H1 (cell line): ENCODE measurements around the gene GAB2. TPM values are rescaled to one million over a fixed set of nuclear protein-coding genes. Genes with fewer than 3 reads are reported as not detected.

Source experiments
- CTCF ChIA-PET: fragments of 300-600 bp; sonication (Branson Sonifier 250); formaldehyde crosslinking; loops from one replicate; lab custom pipeline; 2021; ENCODE audit not compliant: partially characterized antibody; lab: Charles Lee
- POLR2A ChIA-PET: fragments of 300-600 bp; sonication (Branson Sonifier 250); formaldehyde crosslinking; loops from one replicate; lab custom pipeline; 2021; ENCODE audit warnings: inconsistent platforms; ENCODE audit not compliant: partially characterized antibody; lab: Charles Lee
- DNase-seq, 2 experiments: peaks; one replicate each; pipeline versions ENCODE4 v3.0.0 to v3.0.0-alpha.2; 2010 to 2022; ENCODE audit warnings: low spot score in 2 of 2, low read depth in 1 of 2, mixed read lengths in 1 of 2
- FAIRE-seq: peaks from 2 replicates; lab custom pipeline; 2011; peaks lifted over from hg19 to GRCh38; lab: Jason Lieb, UNC
- H2AFZ ChIP-seq: 2 replicates; pipeline ENCODE4 v1.8.1; 2012; ENCODE audit warnings: low read length, inconsistent platforms
- H2AK5ac ChIP-seq: 2 replicates; pipeline ENCODE4 v1.6.1; 2013; ENCODE audit warnings: low read depth, low read length
- H2BK120ac ChIP-seq: replicated peaks from 2 replicates; pipeline ENCODE3; 2013; ENCODE audit warnings: low read depth, low read length, inconsistent platforms
- H2BK12ac ChIP-seq: 2 replicates; pipeline ENCODE4 v1.6.1; 2013; ENCODE audit warnings: low read depth, low read length
- H2BK15ac ChIP-seq: 2 replicates; pipeline ENCODE4 v1.6.1; 2013; ENCODE audit warnings: low read length
- H2BK20ac ChIP-seq: 2 replicates; pipeline ENCODE4 v1.6.1; 2013; ENCODE audit warnings: low read length
- H2BK5ac ChIP-seq: 2 replicates; pipeline ENCODE4 v1.6.1; 2013; ENCODE audit warnings: low read depth, low read length
- H3K14ac ChIP-seq: 2 replicates; pipeline ENCODE4 v1.6.1; 2013; ENCODE audit warnings: inconsistent platforms; ENCODE audit not compliant: insufficient read length
- H3K18ac ChIP-seq: 2 replicates; pipeline ENCODE4 v1.6.1; 2013; ENCODE audit warnings: low read length; ENCODE audit errors: extremely low read depth
- H3K23ac ChIP-seq: 2 replicates; pipeline ENCODE4 v1.6.1; 2013; ENCODE audit warnings: inconsistent platforms; ENCODE audit not compliant: insufficient read length
- H3K23me2 ChIP-seq: 2 replicates; pipeline ENCODE4 v1.6.1; 2013; ENCODE audit warnings: low read depth, low read length
- H3K27ac ChIP-seq: 2 replicates; pipeline ENCODE4 v1.6.1; 2011; ENCODE audit warnings: low read depth, low read length, inconsistent platforms
- H3K27me3 ChIP-seq, 4 experiments: replicated peaks in 1 of 4; 1 replicate in 1 of 4; 2 replicates in 3 of 4; pipeline versions ENCODE4 v1.6.1 to v1.8.1; 2011 to 2013; ENCODE audit warnings: low read length in 3 of 4, mild to moderate bottlenecking in 3 of 4, inconsistent platforms in 2 of 4, mixed read lengths in 2 of 4, moderate library complexity in 1 of 4; ENCODE audit not compliant: control insufficient read depth in 3 of 4, insufficient read depth in 3 of 4; ENCODE audit errors: extremely low read depth in 1 of 4
- H3K36me3 ChIP-seq, 4 experiments: 2 replicates each; pipeline versions ENCODE4 v1.6.1 to v1.8.1; 2011 to 2013; ENCODE audit warnings: mild to moderate bottlenecking in 4 of 4, low read length in 3 of 4, moderate library complexity in 2 of 4, control low read depth in 1 of 4, inconsistent platforms in 1 of 4; ENCODE audit not compliant: insufficient read depth in 4 of 4, control insufficient read depth in 2 of 4
- H3K4ac ChIP-seq: replicated peaks from 2 replicates; pipeline ENCODE3; 2013; ENCODE audit warnings: low read length, low read depth, mixed read lengths, inconsistent platforms; ENCODE audit not compliant: insufficient read length
- H3K4me1 ChIP-seq, 4 experiments: replicated peaks in 1 of 4; 1 replicate in 1 of 4; 2 replicates in 3 of 4; pipeline versions ENCODE4 v1.6.1 to v1.8.1; 2011 to 2013; ENCODE audit warnings: low read length in 3 of 4, inconsistent platforms in 2 of 4, mixed read lengths in 1 of 4; ENCODE audit not compliant: insufficient read depth in 4 of 4, control insufficient read depth in 3 of 4
- H3K4me2 ChIP-seq, 2 experiments: 2 replicates each; pipeline versions ENCODE4 v1.6.1 to v1.8.1; 2011 to 2013; ENCODE audit warnings: low read depth in 2 of 2, low read length in 2 of 2, control low read depth in 1 of 2, inconsistent platforms in 1 of 2, mild to moderate bottlenecking in 1 of 2; ENCODE audit not compliant: insufficient read depth in 1 of 2
- H3K4me3 ChIP-seq, 4 experiments: fragments of 200-600, 300-600 bp in 1 of 4; sonication (generic), shearing (Covaris generic), sonication (Bioruptor Twin) in 1 of 4; 2 replicates each; pipeline versions ENCODE4 v1.5.1 to v1.8.1; 2011 to 2016; ENCODE audit warnings: low read length in 4 of 4, low read depth in 3 of 4, control low read depth in 2 of 4, inconsistent platforms in 2 of 4, mild to moderate bottlenecking in 2 of 4, mixed read lengths in 1 of 4, moderate library complexity in 1 of 4; ENCODE audit not compliant: insufficient read depth in 2 of 4; ENCODE audit errors: extremely low read depth in 1 of 4
- H3K56ac ChIP-seq: replicated peaks from 2 replicates; pipeline ENCODE3; 2013; ENCODE audit warnings: low read depth, mild to moderate bottlenecking, mixed read lengths, low read length, inconsistent platforms; ENCODE audit not compliant: insufficient read length
- H3K79me1 ChIP-seq: 2 replicates; pipeline ENCODE4 v1.6.1; 2013; ENCODE audit warnings: low read depth, low read length, control low read depth
- H3K79me2 ChIP-seq, 2 experiments: 2 replicates each; pipeline versions ENCODE4 v1.6.1 to v1.8.1; 2012 to 2013; ENCODE audit warnings: low read length in 2 of 2, mild to moderate bottlenecking in 2 of 2, inconsistent platforms in 1 of 2; ENCODE audit not compliant: insufficient read depth in 2 of 2, control insufficient read depth in 1 of 2
- H3K9ac ChIP-seq, 4 experiments: replicated peaks in 1 of 4; 1 replicate in 1 of 4; 2 replicates in 3 of 4; pipeline versions ENCODE4 v1.6.1 to v1.8.1; 2011 to 2013; ENCODE audit warnings: low read depth in 3 of 4, low read length in 3 of 4, control low read depth in 2 of 4, mild to moderate bottlenecking in 2 of 4, moderate library complexity in 2 of 4, inconsistent platforms in 1 of 4; ENCODE audit errors: extremely low read depth in 1 of 4
- H3K9me3 ChIP-seq, 2 experiments: 2 replicates each; pipeline versions ENCODE4 v1.6.1 to v1.8.1; 2012 to 2013; ENCODE audit warnings: mild to moderate bottlenecking in 2 of 2, moderate library complexity in 2 of 2, control low read depth in 1 of 2, inconsistent platforms in 1 of 2, low read depth in 1 of 2, low read length in 1 of 2, mixed read lengths in 1 of 2; ENCODE audit not compliant: insufficient read depth in 2 of 2
- H4K20me1 ChIP-seq, 2 experiments: replicated peaks in 1 of 2; 2 replicates each; pipeline versions ENCODE3 to v1.8.1; 2011 to 2013; ENCODE audit warnings: inconsistent platforms in 2 of 2, low read length in 2 of 2, mild to moderate bottlenecking in 1 of 2; ENCODE audit not compliant: insufficient read depth in 2 of 2, control insufficient read depth in 1 of 2
- H4K5ac ChIP-seq: 2 replicates; pipeline ENCODE4 v1.6.1; 2013; ENCODE audit warnings: low read length, low read depth, mixed read lengths, inconsistent platforms; ENCODE audit not compliant: insufficient read length
- H4K8ac ChIP-seq: 2 replicates; pipeline ENCODE4 v1.8.0; 2013; ENCODE audit warnings: mild to moderate bottlenecking, moderate library complexity, low read length, inconsistent platforms; ENCODE audit not compliant: insufficient read depth; ENCODE audit errors: extremely low read depth
- H4K91ac ChIP-seq: replicated peaks from 2 replicates; pipeline ENCODE3; 2013; ENCODE audit warnings: low read length, mixed read lengths, inconsistent platforms; ENCODE audit not compliant: insufficient read length
- ATF3 ChIP-seq: IDR thresholded peaks from 2 replicates; pipeline ENCODE4 v1.6.1; 2011; ENCODE audit warnings: low read depth, mild to moderate bottlenecking, low read length; ENCODE audit not compliant: insufficient read depth
- CEBPB ChIP-seq: IDR thresholded peaks from 2 replicates; pipeline ENCODE4 v1.6.1; 2012; ENCODE audit warnings: low read depth, low read length
- CHD1 ChIP-seq: IDR thresholded peaks from 2 replicates; pipeline ENCODE4 v1.6.1; 2012; ENCODE audit warnings: low read depth, low read length, improper control_type of control experiment
- FOSL1 ChIP-seq: IDR thresholded peaks from 2 replicates; pipeline ENCODE4 v1.6.1; 2011; ENCODE audit warnings: mild to moderate bottlenecking, low read depth, low read length, moderate library complexity; ENCODE audit not compliant: insufficient read depth
- HDAC2 ChIP-seq, 2 experiments: fragments of 300-600 bp in 1 of 2; sonication (generic) in 1 of 2; IDR thresholded peaks; 2 replicates each; pipeline ENCODE4 v1.6.1; 2011 to 2012; ENCODE audit warnings: low read depth in 2 of 2, low read length in 2 of 2, mild to moderate bottlenecking in 2 of 2, moderate library complexity in 2 of 2, borderline replicate concordance in 1 of 2, inconsistent platforms in 1 of 2
- JUND ChIP-seq: IDR thresholded peaks from 2 replicates; pipeline ENCODE4 v1.6.1; 2011; ENCODE audit warnings: mild to moderate bottlenecking, improper control_type of control experiment, low read length
- KDM1A ChIP-seq: fragments of 200-600, 300-600 bp; sonication (generic); IDR thresholded peaks from 2 replicates; pipeline ENCODE4 v1.7.1; 2016; ENCODE audit warnings: mild to moderate bottlenecking, low read length, borderline replicate concordance
- NRF1 ChIP-seq: IDR thresholded peaks from 2 replicates; pipeline ENCODE4 v1.6.1; 2011; ENCODE audit warnings: mild to moderate bottlenecking, low read depth, low read length, improper control_type of control experiment
- PHF8 ChIP-seq: fragments of 200-600 bp; sonication (generic); conservative IDR thresholded peaks from 2 replicates; pipeline ENCODE4 v1.7.1; 2012; ENCODE audit warnings: low read depth, mild to moderate bottlenecking, inconsistent platforms, low read length, moderate library complexity
- POLR2AphosphoS5 ChIP-seq: IDR thresholded peaks from 2 replicates; pipeline ENCODE4 v1.6.1; 2011; ENCODE audit warnings: low read depth, low read length
- SIN3A ChIP-seq, 2 experiments: IDR thresholded peaks in 1 of 2; conservative IDR thresholded peaks in 1 of 2; 2 replicates each; pipeline ENCODE4 v1.6.1; 2011 to 2012; ENCODE audit warnings: low read length in 2 of 2, improper control_type of control experiment in 1 of 2, low read depth in 1 of 2, mild to moderate bottlenecking in 1 of 2
- SIRT6 ChIP-seq: IDR thresholded peaks from one replicate; pipeline ENCODE4 v1.7.1; 2012; ENCODE audit warnings: low read length, inconsistent platforms
- SP4 ChIP-seq: IDR thresholded peaks from 2 replicates; pipeline ENCODE4 v1.6.1; 2012; ENCODE audit warnings: low read length, inconsistent platforms
- TEAD4 ChIP-seq: IDR thresholded peaks from 2 replicates; pipeline ENCODE4 v1.6.1; 2012; ENCODE audit warnings: low read depth, low read length, inconsistent platforms, mixed read lengths
- USF2 ChIP-seq: IDR thresholded peaks from 2 replicates; pipeline ENCODE4 v1.6.1; 2011; ENCODE audit warnings: low read length, improper control_type of control experiment
- polyA plus RNA-seq, 7 experiments: library from polyadenylated mRNA; depleted of rRNA in 3 of 7; stranded (reverse) in 5 of 7; unstranded in 2 of 7; fragments of >200 nt in 5 of 7; fragments of 200-250 nt in 2 of 7; gene quantifications; 1 replicate in 5 of 7; 2 replicates in 1 of 7; 4 replicates in 1 of 7; pipeline versions ENCODE4 v1.2.1 to v1.2.3, GENCODE V29; 2011 to 2013; ENCODE audit warnings: missing spikeins in 2 of 7, mixed read lengths in 2 of 7
- total RNA-seq: library from RNA; stranded (reverse); fragmentation: NEBNext Ultra II Directional; extraction: Animal tissue kit (Norgen Biotek cat#: 25700); gene quantifications from 2 replicates; pipeline ENCODE4 v1.2.1, GENCODE V29; 2021

The GAB2 gene
- total and polyA plus RNA-seq, 2 of the 8 experiments (the other 6 are each of a cell fraction or from before 2014, with no cell fraction given): 6.3 to 14.0 TPM

- no peaks in the 10 kb centered on the region for H3K27me3 ChIP-seq
- no peak overlapping the region for H4K5ac ChIP-seq
- no peak overlapping the region for H3K4me3 ChIP-seq
- no peak overlapping the region for H3K18ac ChIP-seq
- no peaks in the 10 kb centered on the region; a peak in 1 of 4 replicates for H3K79me2 ChIP-seq
- no peak overlapping the region for H4K91ac ChIP-seq
- no peak overlapping the region for H2BK15ac ChIP-seq
- H2AK5ac ChIP-seq: no peak overlapping the region
- H3K4me2 ChIP-seq: no peak overlapping the region
- H3K56ac ChIP-seq: no peak overlapping the region
- no peak overlapping the region for H2BK5ac ChIP-seq
- H3K4me1 ChIP-seq: no peaks in the 10 kb centered on the region
- no peak for FAIRE-seq
- no peaks in the 10 kb centered on the region for H3K79me1 ChIP-seq
- H2BK120ac ChIP-seq: no peak overlapping the region
- no peak overlapping the region for H3K27ac ChIP-seq
- H4K20me1 ChIP-seq: no peaks in the 10 kb centered on the region
- ChIA-PET CTCF (no interaction called here), POLR2A (no interaction called here)
- H2BK20ac ChIP-seq: no peak overlapping the region
- H3K9me3 ChIP-seq: no peaks in the 10 kb centered on the region
- H3K23ac ChIP-seq: no peak overlapping the region
- H3K14ac ChIP-seq: no peak overlapping the region
- DNase-seq: no peak
- H2BK12ac ChIP-seq: no peak overlapping the region
- no peaks in the 10 kb centered on the region for H3K36me3 ChIP-seq
- no peak overlapping the region for H3K9ac ChIP-seq
- H4K8ac ChIP-seq: no peak overlapping the region
- no peaks in the 10 kb centered on the region for H3K23me2 ChIP-seq
- no peak overlapping the region for H3K4ac ChIP-seq
- H2AFZ ChIP-seq: no peak overlapping the region
- TF ChIP-seq FOSL1: no peak
- TF ChIP-seq ATF3: no peak
- TF ChIP-seq POLR2AphosphoS5: no peak
- TF ChIP-seq KDM1A: no peak
- no peak for TF ChIP-seq SIRT6
- no peak for TF ChIP-seq TEAD4
- no peak for TF ChIP-seq JUND
- TF ChIP-seq NRF1: no peak
- no peak for TF ChIP-seq USF2
- no peak for TF ChIP-seq SIN3A (conservative IDR thresholded peaks at IDR 0.05 in 1 of 2, IDR thresholded peaks at IDR 0.05 in 1 of 2; ENCODE audit: low read depth in 1 of 2, low read length in 2 of 2)
- no peak for TF ChIP-seq CEBPB
- TF ChIP-seq CHD1: no peak
- TF ChIP-seq SP4: no peak
- TF ChIP-seq HDAC2 (IDR thresholded peaks at IDR 0.05; ENCODE audit: borderline replicate concordance in 1 of 2, low read depth in 2 of 2, low read length in 2 of 2): no peak
- TF ChIP-seq PHF8: no peak
Observed at GRCh38 chr11:78241475-78241874, 176.1 kb downstream of the GAB2 start.
